Medulla oblongata (tissue), 1 donor: ENCODE data around the gene NOMO2.
"Not testable (repeated sequence)": the region's sequence is repeated elsewhere in the genome, so short reads cannot be mapped to it uniquely, and the experiment has no call there.

Experiments used
- DNase-seq: peaks from one replicate; pipeline ENCODE4 v3.0.0-alpha.2; 2015; ENCODE audit errors: extremely low spot score

The NOMO2 gene

GRCh38 chr16:18575298-18575917, 13.5 kb upstream of the NOMO2 start:
- DNase-seq: not testable (repeated sequence)

GRCh38 chr16:18573887-18574286, 12.0 kb upstream of the NOMO2 start:
- DNase-seq: not testable (repeated sequence)

- not testable (repeated sequence) for DNase-seq
These were observed 11.1 kb upstream of the NOMO2 start for GRCh38 chr16:18572973-18573372.

- not testable (repeated sequence) for DNase-seq
These were observed 9.5 kb upstream of the NOMO2 start for GRCh38 chr16:18571307-18571850.

GRCh38 chr16:18570529-18571306, 8.8 kb upstream of the NOMO2 start:
- DNase-seq: not testable (repeated sequence)

GRCh38 chr16:18560416-18561220, 1.3 kb downstream of the NOMO2 start:
- DNase-seq: peak; percentile 2

GRCh38 chr16:18553671-18554070, 8.2 kb downstream of the NOMO2 start:
- not testable (repeated sequence) for DNase-seq

GRCh38 chr16:18547382-18547781, 14.5 kb downstream of the NOMO2 start:
- not testable (repeated sequence) for DNase-seq

- not testable (repeated sequence) for DNase-seq
These were observed 15.0 kb downstream of the NOMO2 start for GRCh38 chr16:18546853-18547252.

GRCh38 chr16:18544232-18545081, 17.4 kb downstream of the NOMO2 start:
- DNase-seq: not testable (repeated sequence)

- DNase-seq: not testable (repeated sequence)
These were observed 20.0 kb downstream of the NOMO2 start for GRCh38 chr16:18541912-18542311.

GRCh38 chr16:18537004-18537403, 24.9 kb downstream of the NOMO2 start:
- DNase-seq: not testable (repeated sequence)

- not testable (repeated sequence) for DNase-seq
These were observed 26.3 kb downstream of the NOMO2 start for GRCh38 chr16:18535519-18536168.

- DNase-seq: not testable (repeated sequence)
These were observed 27.6 kb downstream of the NOMO2 start for GRCh38 chr16:18534308-18534707.

- not testable (repeated sequence) for DNase-seq
These were observed 30.6 kb downstream of the NOMO2 start for GRCh38 chr16:18531323-18531722.

- not testable (repeated sequence) for DNase-seq
These were observed 31.6 kb downstream of the NOMO2 start for GRCh38 chr16:18530329-18530728.

GRCh38 chr16:18526547-18526946, 35.4 kb downstream of the NOMO2 start:
- not testable (repeated sequence) for DNase-seq

- not testable (repeated sequence) for DNase-seq
These were observed 35.9 kb downstream of the NOMO2 start for GRCh38 chr16:18525882-18526482.

GRCh38 chr16:18522637-18523036, 39.3 kb downstream of the NOMO2 start:
- not testable (repeated sequence) for DNase-seq
